Endothelial cell of umbilical vein (primary cell): ENCODE data around the gene MOXD1.

Source experiments
- CTCF ChIP-seq, 2 donors: IDR thresholded peaks; 1 replicate in 1 of 2; 2 replicates in 1 of 2; pipeline ENCODE4 v1.5.1; 2011; ENCODE audit warnings: low read length in 2 of 2, mild to moderate bottlenecking in 2 of 2, moderate library complexity in 2 of 2, control low read depth in 1 of 2, inconsistent platforms in 1 of 2, low read depth in 1 of 2; ENCODE audit not compliant: insufficient read depth in 1 of 2; ENCODE audit errors: extremely low read depth in 1 of 2
- EZH2 ChIP-seq: IDR thresholded peaks from 2 replicates; pipeline ENCODE4 v1.6.1; 2012; ENCODE audit warnings: borderline replicate concordance, low read depth, mild to moderate bottlenecking, moderate library complexity, low read length, inconsistent platforms; ENCODE audit not compliant: severe bottlenecking
- POLR2AphosphoS5 ChIP-seq: IDR thresholded peaks from 2 replicates; pipeline ENCODE4 v1.6.1; 2012; ENCODE audit warnings: low read depth, mild to moderate bottlenecking, control low read depth, low read length, moderate library complexity; ENCODE audit not compliant: insufficient read depth

GRCh38 chr6:132399376-132400074 is 1.8 kb downstream of the MOXD1 start:
- TF ChIP-seq CTCF (IDR thresholded peaks at IDR 0.05; ENCODE audit: extremely low read depth in 1 of 2, insufficient read depth in 1 of 2, low read depth in 1 of 2, low read length in 2 of 2) (no peak), EZH2 (no peak), POLR2AphosphoS5 (no peak)
